Lung (tissue), 12 donors: ENCODE results near the gene HTR3B. TPM values are rescaled to one million over a fixed set of nuclear protein-coding genes. Genes with fewer than 3 reads are reported as not detected.

Experiments
- ATAC-seq: fragments of 200-7000 bp; cut with Tn5 transposase; one replicate; pipeline ENCODE4 v1.9.1; 2020; ENCODE audit warnings: moderate number of reproducible peaks; ENCODE audit not compliant: insufficient read depth, low FRiP score
- DNase-seq, 3 donors: peaks; one replicate each; pipeline ENCODE4 v3.0.0-alpha.2; 2013 to 2017
- H3K27ac ChIP-seq, 2 donors: one replicate each; pipeline ENCODE4 v1.5.1; 2013; ENCODE audit warnings: mild to moderate bottlenecking in 2 of 2, moderate library complexity in 2 of 2, control low read depth in 1 of 2, inconsistent platforms in 1 of 2, low read depth in 1 of 2, low read length in 1 of 2
- H3K27me3 ChIP-seq, 3 donors: one replicate each; pipeline ENCODE4 v1.5.1; 2013; ENCODE audit warnings: low read length in 2 of 3; ENCODE audit not compliant: control insufficient read depth in 3 of 3, insufficient read depth in 3 of 3
- H3K36me3 ChIP-seq, 4 donors: one replicate each; pipeline ENCODE4 v1.5.1; 2013; ENCODE audit warnings: low read length in 4 of 4, mild to moderate bottlenecking in 1 of 4, moderate library complexity in 1 of 4; ENCODE audit not compliant: control insufficient read depth in 4 of 4, insufficient read depth in 4 of 4
- H3K4me1 ChIP-seq, 5 donors: one replicate each; pipeline ENCODE4 v1.5.1; 2013; ENCODE audit warnings: low read length in 5 of 5, mild to moderate bottlenecking in 2 of 5, moderate library complexity in 1 of 5; ENCODE audit not compliant: control insufficient read depth in 5 of 5, insufficient read depth in 5 of 5
- H3K4me3 ChIP-seq: one replicate; pipeline ENCODE4 v1.5.1; 2013; ENCODE audit warnings: mild to moderate bottlenecking, control low read depth, moderate library complexity
- H3K9ac ChIP-seq, 2 donors: one replicate each; pipeline ENCODE4 v1.5.1; 2013; ENCODE audit warnings: low read length in 2 of 2, control low read depth in 1 of 2; ENCODE audit not compliant: insufficient read depth in 1 of 2
- H3K9me3 ChIP-seq, 4 donors: one replicate each; pipeline ENCODE4 v1.5.1; 2013; ENCODE audit warnings: low read length in 3 of 4, mild to moderate bottlenecking in 1 of 4, moderate library complexity in 1 of 4; ENCODE audit not compliant: control insufficient read depth in 4 of 4, insufficient read depth in 3 of 4
- CTCF ChIP-seq: IDR thresholded peaks from 2 replicates; pipeline ENCODE4 v1.5.1; 2012; ENCODE audit warnings: mild to moderate bottlenecking; ENCODE audit errors: control extremely low read depth, extremely low read depth
- WGBS, 2 donors: extraction: QIAGEN DNeasy Blood & Tissue Kit; methylation state at CpG; one replicate each; pipeline ENCODE4 v1.1.7; 2013; 5-methylcytosine and 5-hydroxymethylcytosine counted together
- polyA plus RNA-seq, 2 donors: library from polyadenylated mRNA; stranded (reverse); fragments of 200-250 nt; gene quantifications; one replicate each; pipeline ENCODE4 v1.2.1, GENCODE V29; 2013
- total RNA-seq, 2 donors: library from RNA; depleted of rRNA in 1 of 2; stranded (reverse); fragments of >200 nt in 1 of 2; gene quantifications; one replicate each; pipeline ENCODE4 v1.2.1, GENCODE V29; 2014 to 2021
- donor health status: control.
- donor health status: control.
- donor health status: Bipolar disorder and iron deficiency.
- donor health status: healthy.
- donor health status: DM: yes; HTN: yes; CAD: no.

The HTR3B gene
- total and polyA plus RNA-seq, 4 donors: 0.03 TPM; not detected in 3

GRCh38 chr11:113885897-113886296, 18.7 kb upstream of the HTR3B start:
- Histone ChIP-seq H3K9ac (no peak overlapping the region), H3K4me1 (no peaks in the 10 kb centered on the region), H3K27me3 (no peaks in the 10 kb centered on the region), H3K36me3 (no peaks in the 10 kb centered on the region), H3K4me3 (no peak overlapping the region), H3K27ac (no peak overlapping the region), H3K9me3 (no peaks in the 10 kb centered on the region)
- DNase-seq (no peak), ATAC-seq (no peak)
- TF ChIP-seq CTCF: no peak
- WGBS, 2 donors: 55 to 81% methylated on average over 6 of the region's 6 CpGs

DNA sequence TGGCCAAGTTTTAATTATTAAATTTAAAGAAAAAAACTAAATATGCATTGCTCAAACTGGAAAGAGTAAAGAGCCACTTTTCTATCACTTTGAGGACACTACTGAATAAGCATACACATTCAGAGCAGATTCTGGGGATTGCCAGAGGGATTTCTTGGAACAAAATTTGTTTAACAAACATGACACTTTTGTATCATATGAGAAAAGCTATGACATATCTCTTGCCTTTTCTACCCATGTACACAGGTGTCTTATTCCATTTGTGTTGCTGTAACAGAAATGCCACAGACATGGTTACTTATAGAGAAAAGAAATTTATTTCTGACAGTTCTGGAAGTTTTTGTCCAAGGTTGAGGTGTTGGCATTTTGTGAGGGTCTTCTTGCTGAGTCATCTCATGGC, 15.7 kb upstream of the HTR3B start:
- Histone ChIP-seq H3K27ac (no peak overlapping the region), H3K9me3 (no peaks in the 10 kb centered on the region), H3K4me3 (no peak overlapping the region), H3K27me3 (no peaks in the 10 kb centered on the region), H3K9ac (no peak overlapping the region), H3K36me3 (no peaks in the 10 kb centered on the region), H3K4me1 (no peaks in the 10 kb centered on the region)
- DNase-seq (no peak), ATAC-seq (no peak)
- TF ChIP-seq CTCF: no peak

DNA sequence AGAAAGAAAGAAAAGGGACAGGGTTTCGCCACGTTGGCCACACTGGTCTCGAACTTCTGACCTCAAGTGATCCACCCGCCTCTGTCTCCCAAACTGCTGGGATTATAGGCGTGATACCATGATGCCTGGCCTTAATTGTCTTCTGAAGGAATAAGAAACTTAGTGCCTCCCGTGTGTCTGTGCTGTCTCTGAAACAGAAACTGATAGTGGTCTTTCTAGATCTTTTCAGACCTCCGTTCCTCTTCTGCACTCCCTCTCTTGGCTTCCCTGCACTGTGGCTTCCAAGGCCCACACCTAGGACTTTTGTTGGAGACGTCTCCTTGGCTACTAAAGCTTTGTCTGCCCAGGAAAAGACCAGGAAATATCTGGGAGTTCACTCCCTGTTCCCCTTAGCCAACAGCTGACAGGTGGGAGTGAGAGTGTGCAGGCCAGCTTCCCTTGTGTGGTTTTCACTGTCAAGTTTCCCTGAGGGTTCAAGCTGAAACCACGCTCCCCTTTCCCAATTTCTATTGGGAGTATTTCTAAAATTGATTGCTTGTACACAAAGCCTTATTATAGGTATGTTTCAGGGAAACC, 10.1 kb upstream of the HTR3B start:
- Histone ChIP-seq H3K4me1 (no peaks in the 10 kb centered on the region), H3K36me3 (no peaks in the 10 kb centered on the region), H3K9me3 (no peaks in the 10 kb centered on the region), H3K9ac (no peak overlapping the region), H3K27me3 (no peaks in the 10 kb centered on the region), H3K27ac (no peak overlapping the region), H3K4me3 (no peak overlapping the region)
- WGBS, 2 donors: 68 to 73% methylated on average over 9 of the region's 9 CpGs
- TF ChIP-seq CTCF: no peak
- DNase-seq: no peak
- no peak for ATAC-seq

DNA sequence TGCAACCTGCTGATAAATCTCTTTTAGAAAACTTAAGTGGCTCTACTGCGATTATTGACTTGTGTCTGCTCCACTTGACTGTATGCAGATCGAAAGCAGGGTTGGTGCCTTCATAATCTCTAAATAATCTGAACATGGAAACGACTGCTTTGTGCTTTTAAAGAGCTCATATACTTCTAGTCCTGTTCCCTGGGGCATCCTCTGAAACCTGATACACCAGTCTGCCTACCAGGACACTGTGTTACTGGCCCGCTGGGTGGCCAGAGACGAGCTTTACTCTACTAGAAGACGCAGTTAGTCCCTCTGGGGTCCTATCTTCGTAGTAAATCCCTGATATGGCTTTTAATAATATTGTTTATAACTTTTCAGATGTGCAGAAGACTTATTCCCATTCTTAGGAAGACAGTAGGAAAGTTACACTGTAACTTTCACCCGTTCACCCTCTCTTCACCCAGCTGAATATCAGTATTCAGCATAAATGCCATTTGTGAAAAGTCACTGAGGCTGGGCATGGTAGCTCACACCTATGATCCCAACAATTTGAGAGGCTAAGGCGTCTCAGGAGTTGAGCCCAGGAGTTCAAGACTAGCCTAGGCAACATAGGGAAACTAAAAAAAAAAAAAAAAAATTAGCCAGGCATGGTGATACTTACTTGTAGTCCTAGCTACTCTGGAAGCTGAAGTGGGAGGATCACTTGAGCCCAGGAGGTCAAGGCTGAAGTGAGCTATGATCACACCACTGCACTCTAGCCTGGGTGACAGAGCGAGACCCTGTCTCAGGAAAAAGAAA, 9.0 kb upstream of the HTR3B start:
- no peak overlapping the region for H3K4me3 ChIP-seq
- no peak for TF ChIP-seq CTCF
- no peaks in the 10 kb centered on the region for H3K9me3 ChIP-seq
- no peak overlapping the region for H3K27ac ChIP-seq
- no peak overlapping the region for H3K9ac ChIP-seq
- 67 to 79% methylated on average over 10 of the region's 10 CpGs for WGBS, 2 donors
- H3K4me1 ChIP-seq: no peaks in the 10 kb centered on the region
- no peaks in the 10 kb centered on the region for H3K36me3 ChIP-seq
- DNase-seq: no peak
- ATAC-seq: no peak
- no peaks in the 10 kb centered on the region for H3K27me3 ChIP-seq
